Loucy (cell line): ENCODE results near the gene GADD45G.

ENCODE experiments used
- CTCF ChIP-seq: fragments of 200-600 bp; sonication (generic); conservative IDR thresholded peaks from 2 replicates; pipeline ENCODE4 v1.5.1; 2014; ENCODE audit warnings: mild to moderate bottlenecking, antibody characterized with exemption, low read length
- EZH2phosphoT487 ChIP-seq: fragments of 200-600 bp; IDR thresholded peaks from 2 replicates; pipeline ENCODE4 v1.6.1; 2018; ENCODE audit warnings: antibody characterized with exemption, mild to moderate bottlenecking, moderate library complexity, borderline replicate concordance

GRCh38 chr9:89641980-89642379, 37.2 kb downstream of the GADD45G start:
- no peak for TF ChIP-seq CTCF
- TF ChIP-seq EZH2phosphoT487 = no peak
